IMR-90 (cell line): ENCODE measurements around the gene CFAP97D2. TPM values are rescaled to one million over a fixed set of nuclear protein-coding genes. Genes with fewer than 3 reads are reported as not detected.
A peak's percentile ranks its signal among the peaks of the same experiment; 100 is the strongest.

Experiments used
- ATAC-seq: fragments of 200-7000 bp; cut with Tn5 transposase; 2 replicates; pipeline ENCODE4 v1.9.1; 2020; ENCODE audit warnings: low read depth, mild to moderate bottlenecking, moderate library complexity
- BruUV-seq: library from RNA; stranded (reverse); fragments of 400-500 nt; replicated peaks from 2 replicates; lab custom pipeline; 2021; lab: Mats Ljungman, UMichigan
- CTCF ChIA-PET: fragments of 300-600 bp; formaldehyde crosslinking; extraction: SDS; loops from one replicate; lab custom pipeline; 2021; ENCODE audit warnings: antibody characterized with exemption; lab: Yijun Ruan, JAX
- POLR2A ChIA-PET: fragments of 300-600 bp; sonication (Branson Sonifier 250); formaldehyde crosslinking; loops from one replicate; lab custom pipeline; 2022; ENCODE audit warnings: antibody characterized with exemption; ENCODE audit not compliant: unreplicated experiment; lab: Charles Lee
- DNase-seq: peaks from one replicate; pipeline ENCODE4 v3.0.0; 2013
- H2AFZ ChIP-seq: replicated peaks from 2 replicates; pipeline ENCODE3; 2013; ENCODE audit warnings: low read length, mild to moderate bottlenecking; ENCODE audit not compliant: poor library complexity
- H2AK5ac ChIP-seq: 2 replicates; pipeline ENCODE4 v1.6.1; 2013; ENCODE audit warnings: low read depth, low read length, inconsistent platforms
- H2AK9ac ChIP-seq: replicated peaks from 2 replicates; pipeline ENCODE3; 2013; ENCODE audit warnings: mild to moderate bottlenecking, low read depth, low read length, moderate library complexity; ENCODE audit not compliant: poor library complexity
- H2BK120ac ChIP-seq: 2 replicates; pipeline ENCODE4 v1.6.1; 2013; ENCODE audit warnings: low read depth, low read length, inconsistent platforms
- H2BK15ac ChIP-seq: 3 replicates; pipeline ENCODE4 v1.6.1; 2013; ENCODE audit warnings: low read depth, low read length, inconsistent platforms
- H2BK20ac ChIP-seq: 2 replicates; pipeline ENCODE4 v1.6.1; 2013; ENCODE audit warnings: low read depth, mild to moderate bottlenecking, inconsistent platforms, low read length, moderate library complexity
- H2BK5ac ChIP-seq: 2 replicates; pipeline ENCODE4 v1.6.1; 2013; ENCODE audit warnings: mild to moderate bottlenecking, low read depth, low read length, inconsistent platforms; ENCODE audit not compliant: poor library complexity, severe bottlenecking
- H3K14ac ChIP-seq: replicated peaks from 2 replicates; pipeline ENCODE4 v1.6.1; 2013; ENCODE audit warnings: low read depth, low read length, inconsistent platforms
- H3K18ac ChIP-seq: 2 replicates; pipeline ENCODE4 v1.6.1; 2013; ENCODE audit warnings: low read depth, low read length, control low read depth
- H3K23ac ChIP-seq: 2 replicates; pipeline ENCODE4 v1.6.1; 2013; ENCODE audit warnings: low read depth, low read length, inconsistent platforms
- H3K27ac ChIP-seq: 2 replicates; pipeline ENCODE4 v1.5.1; 2013; ENCODE audit warnings: mild to moderate bottlenecking, control low read depth, low read length; ENCODE audit not compliant: insufficient read depth
- H3K27me3 ChIP-seq: 2 replicates; pipeline ENCODE4 v1.6.1; 2013; ENCODE audit warnings: low read length; ENCODE audit not compliant: control insufficient read depth, insufficient read depth
- H3K36me3 ChIP-seq: 2 replicates; pipeline ENCODE4 v1.6.1; 2013; ENCODE audit warnings: low read length, mixed read lengths; ENCODE audit not compliant: control insufficient read depth, insufficient read depth
- H3K4ac ChIP-seq: 2 replicates; pipeline ENCODE4 v1.6.1; 2013; ENCODE audit warnings: low read depth, low read length, inconsistent platforms
- H3K4me1 ChIP-seq: 2 replicates; pipeline ENCODE4 v1.6.1; 2013; ENCODE audit warnings: low read length, mixed read lengths; ENCODE audit not compliant: control insufficient read depth, insufficient read depth
- H3K4me2 ChIP-seq: 2 replicates; pipeline ENCODE4 v1.6.1; 2013; ENCODE audit warnings: low read depth, mild to moderate bottlenecking, control low read depth, low read length, moderate library complexity
- H3K4me3 ChIP-seq: 2 replicates; pipeline ENCODE4 v1.5.1; 2013; ENCODE audit warnings: low read depth, mild to moderate bottlenecking, control low read depth, low read length, moderate library complexity; ENCODE audit not compliant: insufficient read depth
- H3K56ac ChIP-seq: 2 replicates; pipeline ENCODE4 v1.6.1; 2013; ENCODE audit warnings: low read length, inconsistent platforms; ENCODE audit not compliant: insufficient read depth; ENCODE audit errors: extremely low read depth
- H3K79me1 ChIP-seq, 2 experiments: 2 replicates each; pipeline ENCODE4 v1.6.1; 2013; ENCODE audit warnings: low read length in 2 of 2, inconsistent platforms in 1 of 2, low read depth in 1 of 2
- H3K9ac ChIP-seq: 2 replicates; pipeline ENCODE4 v1.6.1; 2013; ENCODE audit warnings: low read depth, low read length, control low read depth
- H3K9me1 ChIP-seq: 2 replicates; pipeline ENCODE4 v1.6.1; 2013; ENCODE audit warnings: low read length, inconsistent platforms; ENCODE audit not compliant: insufficient read depth
- H3K9me3 ChIP-seq: 2 replicates; pipeline ENCODE4 v1.6.1; 2013; ENCODE audit warnings: low read length; ENCODE audit not compliant: control insufficient read depth, insufficient read depth
- H4K20me1 ChIP-seq: 2 replicates; pipeline ENCODE4 v1.6.1; 2013; ENCODE audit warnings: low read length, inconsistent platforms; ENCODE audit not compliant: insufficient read depth
- H4K5ac ChIP-seq: 2 replicates; pipeline ENCODE4 v1.6.1; 2013; ENCODE audit warnings: mild to moderate bottlenecking, low read depth, low read length, control low read depth
- H4K8ac ChIP-seq, 2 experiments: 2 replicates each; pipeline ENCODE4 v1.6.1; 2013; ENCODE audit warnings: low read depth in 2 of 2, low read length in 2 of 2, control low read depth in 1 of 2, inconsistent platforms in 1 of 2
- H4K91ac ChIP-seq: 2 replicates; pipeline ENCODE4 v1.6.1; 2013; ENCODE audit warnings: low read depth, low read length, inconsistent platforms; ENCODE audit not compliant: insufficient read depth
- BHLHE40 ChIP-seq: fragments of 150-350 bp; IDR thresholded peaks from 2 replicates; pipeline ENCODE4 v1.6.1; 2016; ENCODE audit warnings: mild to moderate bottlenecking, low read depth, low read length
- CEBPB ChIP-seq: IDR thresholded peaks from 2 replicates; pipeline ENCODE4 v1.6.1; 2012; ENCODE audit warnings: low read depth, low read length, improper control_type of control experiment
- CHD1 ChIP-seq: IDR thresholded peaks from 2 replicates; pipeline ENCODE4 v1.6.1; 2012; ENCODE audit warnings: low read depth, low read length, improper control_type of control experiment
- FOS ChIP-seq: fragments of 150-350 bp; IDR thresholded peaks from 2 replicates; pipeline ENCODE4 v1.6.1; 2016; ENCODE audit warnings: low read depth, low read length
- MAFK ChIP-seq: IDR thresholded peaks from 2 replicates; pipeline ENCODE4 v1.6.1; 2012; ENCODE audit warnings: low read depth, low read length, improper control_type of control experiment
- MAZ ChIP-seq: IDR thresholded peaks from 2 replicates; pipeline ENCODE4 v1.6.1; 2012; ENCODE audit warnings: low read depth, mild to moderate bottlenecking, low read length, improper control_type of control experiment, moderate library complexity, borderline replicate concordance
- MXI1 ChIP-seq: IDR thresholded peaks from 2 replicates; pipeline ENCODE4 v1.6.1; 2012; ENCODE audit warnings: low read depth, mild to moderate bottlenecking, low read length, moderate library complexity, borderline replicate concordance
- NFE2L2 ChIP-seq: fragments of 150-350 bp; IDR thresholded peaks from 2 replicates; pipeline ENCODE4 v1.6.1; 2016; ENCODE audit warnings: low read depth, mild to moderate bottlenecking, low read length
- POLR2A ChIP-seq: IDR thresholded peaks from 2 replicates; pipeline ENCODE4 v1.6.1; 2012; ENCODE audit warnings: mild to moderate bottlenecking, low read depth, low read length
- RAD21 ChIP-seq: IDR thresholded peaks from 2 replicates; pipeline ENCODE4 v1.6.1; 2012; ENCODE audit warnings: low read length, improper control_type of control experiment
- RCOR1 ChIP-seq: IDR thresholded peaks from 2 replicates; pipeline ENCODE4 v1.6.1; 2012; ENCODE audit warnings: mild to moderate bottlenecking, low read length, improper control_type of control experiment; ENCODE audit not compliant: insufficient replicate concordance
- RFX5 ChIP-seq: IDR thresholded peaks from 2 replicates; pipeline ENCODE4 v1.8.0; 2012; ENCODE audit warnings: low read depth, mild to moderate bottlenecking, low read length, moderate library complexity
- SMC3 ChIP-seq: fragments of 150-350 bp; IDR thresholded peaks from 2 replicates; pipeline ENCODE4 v1.6.1; 2016; ENCODE audit warnings: low read depth, mild to moderate bottlenecking, antibody characterized with exemption, low read length, moderate library complexity
- WGBS, 2 experiments: methylation state at CpG; one replicate each; pipeline versions ENCODE4 v1.1.5 to v1.1.7; 2013; ENCODE audit warnings: missing lambda C conversion rate in 2 of 2; ENCODE audit not compliant: insufficient read length in 1 of 2; ENCODE audit errors: extremely low coverage in 2 of 2; 5-methylcytosine and 5-hydroxymethylcytosine counted together
- dilution Hi-C: fragments of 300-500 bp; cut with HindIII; formaldehyde crosslinking; loops from one replicate; pipeline ENCODE4 v1.14.3; 2018; ENCODE audit warnings: low sequenced_read_pairs; ENCODE audit not compliant: unreplicated experiment
- in situ Hi-C: fragments of 300-500 bp; cut with MboI; formaldehyde crosslinking; loops from 3 replicates; pipeline ENCODE4 v1.14.3; 2019; ENCODE audit warnings: low sequenced_read_pairs, inconsistent platforms, mixed read lengths
- intact Hi-C: fragments of 100-400 bp; cut with micrococcal nuclease; formaldehyde crosslinking; loops from 2 replicates; pipeline ENCODE4 v1.10.0; 2022
- polyA plus RNA-seq, 3 experiments: library from polyadenylated mRNA; depleted of rRNA; stranded (reverse); fragments of >200 nt; gene quantifications; 2 replicates each; pipeline ENCODE4 v1.2.3, GENCODE V29; 2012; ENCODE audit warnings: low replicate concordance in 1 of 3
- total RNA-seq: library from RNA; depleted of rRNA; stranded (reverse); fragments of >200 nt; gene quantifications from 2 replicates; pipeline ENCODE4 v1.2.3, GENCODE V29; 2012
- TF ChIP-seq, protein P1 (sequence below): conservative IDR thresholded peaks from 2 replicates; pipeline ENCODE4 v1.5.1; 2012; ENCODE audit warnings: mild to moderate bottlenecking, low read depth, low read length, improper control_type of control experiment
- TF ChIP-seq, protein P2 (sequence below): fragments of 150-350 bp; IDR thresholded peaks from 2 replicates; pipeline ENCODE4 v1.6.1; 2016; ENCODE audit warnings: low read depth, mild to moderate bottlenecking, low read length, moderate library complexity, borderline replicate concordance
- TF ChIP-seq, protein P3 (sequence below): fragments of 150-350 bp; IDR thresholded peaks from 2 replicates; pipeline ENCODE4 v1.6.1; 2017; ENCODE audit warnings: mild to moderate bottlenecking, antibody characterized with exemption, low read length, low read depth

CFAP97D2 gene
- total and polyA plus RNA-seq, 2 of the 4 experiments (the other 2 are of a cell fraction), result not detected

DNA sequence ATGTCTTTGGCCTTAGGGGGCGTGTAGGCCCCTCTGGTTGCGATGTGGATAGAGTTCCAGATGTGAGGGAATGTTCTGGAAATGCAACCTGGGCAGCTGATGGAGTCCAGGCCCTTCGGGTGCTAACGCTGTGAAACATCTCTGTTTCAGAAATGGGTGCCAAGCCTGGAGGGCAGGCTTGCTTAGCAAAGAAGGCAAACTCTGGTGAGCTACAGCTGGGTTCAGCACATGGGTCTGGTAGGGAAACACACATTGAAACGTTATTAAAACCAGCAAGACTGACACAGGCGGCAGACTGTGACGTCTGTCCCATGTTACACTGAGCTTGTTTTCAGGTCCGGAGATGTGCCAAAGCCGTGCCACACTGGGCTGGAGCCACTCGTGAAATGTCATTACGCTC, 47.0 kb downstream of the CFAP97D2 start:
- POLR2A ChIA-PET, result interaction anchor here (0.6 kb wide), 1 partner anchor 212 kb away, joined by 3 read pairs; no protein-coding TSS in a partner anchor
- Histone ChIP-seq H3K27me3 (no peaks in the 10 kb centered on the region), H3K4me1 (peaks cover 10% of the 10 kb centered on the region), H3K9me1 (no peaks in the 10 kb centered on the region), H3K56ac (no peak overlapping the region), H3K27ac (no peak overlapping the region), H2AK5ac (peak overlapping the region; percentile 95), H4K5ac (no peak overlapping the region), H3K36me3 (no peaks in the 10 kb centered on the region), H4K20me1 (no peaks in the 10 kb centered on the region), H3K14ac (no peak overlapping the region), H3K4ac (peak overlapping the region; percentile 69), H2AK9ac (peak overlapping the region; percentile 60), H2BK20ac (peak overlapping the region; percentile 86), H4K91ac (peak overlapping the region; percentile 42), H3K23ac (no peak overlapping the region), H3K18ac (no peak overlapping the region), H3K4me3 (no peak overlapping the region), H2BK120ac (peak overlapping the region; percentile 52), H3K9ac (no peak overlapping the region), H2BK5ac (no peak overlapping the region), H2BK15ac (peak overlapping the region; percentile 32; the same call in 2 of the 3 replicates), H3K4me2 (no peak overlapping the region), H3K9me3 (no peaks in the 10 kb centered on the region), H3K79me1 (peaks cover 0 to 3% of the 10 kb centered on the region in 2 experiments; a peak in 2 of 4 replicates), H2AFZ (peak overlapping the region; percentile 66), H4K8ac (peak overlapping the region in 1 of 2 experiments; percentile 32; a peak in 1 of 4 replicates)
- DNase-seq (no peak), ATAC-seq (no peak)
- dilution Hi-C loops (no loop called here), intact Hi-C loops (loop anchor here (1.0 to 5.0 kb wide), 5 partner anchors 95 to 409 kb away; partner anchors contain the start of gene GAS6), in situ Hi-C loops (no loop called here)
- BruUV-seq, result no TSS peak
- 92% methylated on average over 8 of the region's 11 CpGs; no CpG with 5 or more reads in 1 of the 2 experiments for WGBS, 2 experiments
- TF ChIP-seq FOS (no peak), RCOR1 (no peak), POLR2A (no peak), CHD1 (no peak), SMC3 (no peak), MXI1 (no peak), BHLHE40 (no peak), RFX5 (no peak), CEBPB (no peak), RAD21 (no peak), NFE2L2 (no peak), MAFK (no peak), MAZ (no peak)
- TF ChIP-seq, protein P1, sequence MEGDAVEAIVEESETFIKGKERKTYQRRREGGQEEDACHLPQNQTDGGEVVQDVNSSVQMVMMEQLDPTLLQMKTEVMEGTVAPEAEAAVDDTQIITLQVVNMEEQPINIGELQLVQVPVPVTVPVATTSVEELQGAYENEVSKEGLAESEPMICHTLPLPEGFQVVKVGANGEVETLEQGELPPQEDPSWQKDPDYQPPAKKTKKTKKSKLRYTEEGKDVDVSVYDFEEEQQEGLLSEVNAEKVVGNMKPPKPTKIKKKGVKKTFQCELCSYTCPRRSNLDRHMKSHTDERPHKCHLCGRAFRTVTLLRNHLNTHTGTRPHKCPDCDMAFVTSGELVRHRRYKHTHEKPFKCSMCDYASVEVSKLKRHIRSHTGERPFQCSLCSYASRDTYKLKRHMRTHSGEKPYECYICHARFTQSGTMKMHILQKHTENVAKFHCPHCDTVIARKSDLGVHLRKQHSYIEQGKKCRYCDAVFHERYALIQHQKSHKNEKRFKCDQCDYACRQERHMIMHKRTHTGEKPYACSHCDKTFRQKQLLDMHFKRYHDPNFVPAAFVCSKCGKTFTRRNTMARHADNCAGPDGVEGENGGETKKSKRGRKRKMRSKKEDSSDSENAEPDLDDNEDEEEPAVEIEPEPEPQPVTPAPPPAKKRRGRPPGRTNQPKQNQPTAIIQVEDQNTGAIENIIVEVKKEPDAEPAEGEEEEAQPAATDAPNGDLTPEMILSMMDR, result no peak
- TF ChIP-seq, protein P2, sequence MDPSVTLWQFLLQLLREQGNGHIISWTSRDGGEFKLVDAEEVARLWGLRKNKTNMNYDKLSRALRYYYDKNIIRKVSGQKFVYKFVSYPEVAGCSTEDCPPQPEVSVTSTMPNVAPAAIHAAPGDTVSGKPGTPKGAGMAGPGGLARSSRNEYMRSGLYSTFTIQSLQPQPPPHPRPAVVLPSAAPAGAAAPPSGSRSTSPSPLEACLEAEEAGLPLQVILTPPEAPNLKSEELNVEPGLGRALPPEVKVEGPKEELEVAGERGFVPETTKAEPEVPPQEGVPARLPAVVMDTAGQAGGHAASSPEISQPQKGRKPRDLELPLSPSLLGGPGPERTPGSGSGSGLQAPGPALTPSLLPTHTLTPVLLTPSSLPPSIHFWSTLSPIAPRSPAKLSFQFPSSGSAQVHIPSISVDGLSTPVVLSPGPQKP, result no peak
- TF ChIP-seq, protein P3, sequence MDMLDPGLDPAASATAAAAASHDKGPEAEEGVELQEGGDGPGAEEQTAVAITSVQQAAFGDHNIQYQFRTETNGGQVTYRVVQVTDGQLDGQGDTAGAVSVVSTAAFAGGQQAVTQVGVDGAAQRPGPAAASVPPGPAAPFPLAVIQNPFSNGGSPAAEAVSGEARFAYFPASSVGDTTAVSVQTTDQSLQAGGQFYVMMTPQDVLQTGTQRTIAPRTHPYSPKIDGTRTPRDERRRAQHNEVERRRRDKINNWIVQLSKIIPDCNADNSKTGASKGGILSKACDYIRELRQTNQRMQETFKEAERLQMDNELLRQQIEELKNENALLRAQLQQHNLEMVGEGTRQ, result no peak
- CTCF ChIA-PET, result no interaction called here
